ENCODE data around the gene GVQW3. TPM values are rescaled to one million over a fixed set of nuclear protein-coding genes. Genes with fewer than 3 reads are reported as not detected.

The GVQW3 gene
- total and polyA plus RNA-seq, 4 donors = 0.53 to 7.0 (median 1.6) TPM

DNA sequence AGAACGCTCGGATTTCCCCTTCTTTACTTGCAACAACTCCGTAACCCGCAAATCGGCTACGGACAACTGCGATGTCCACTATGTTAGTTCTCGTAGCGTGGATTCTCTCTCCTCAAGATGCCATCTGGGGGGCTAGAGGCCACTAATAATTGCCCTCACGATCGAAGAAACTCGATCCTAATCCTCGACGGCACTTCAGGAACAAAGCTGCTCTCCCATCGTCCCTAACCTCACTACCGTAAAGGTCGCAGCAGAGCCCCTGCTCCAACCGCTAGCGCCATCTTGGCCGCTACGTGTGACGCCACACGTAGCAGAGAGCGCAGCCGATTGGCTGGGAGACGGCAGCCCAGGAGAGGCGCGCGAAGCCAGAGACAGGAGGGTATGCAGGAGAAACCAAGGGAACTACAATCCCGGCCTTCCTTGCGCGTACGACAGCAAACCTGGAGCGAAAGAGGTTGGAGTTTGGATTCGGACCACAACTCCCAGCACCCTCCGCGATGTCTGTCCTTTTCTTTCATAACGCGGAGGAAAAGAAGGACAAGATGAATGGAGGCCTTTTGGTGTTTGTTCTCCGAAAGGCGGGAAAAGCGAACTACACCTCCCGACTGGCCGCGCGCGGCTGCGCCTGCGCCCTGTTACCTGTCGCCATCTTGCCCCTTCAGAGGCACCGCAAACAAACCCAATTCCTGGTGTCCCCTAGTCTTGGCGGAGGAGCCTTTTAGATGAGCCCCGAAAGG is 63.4 kb downstream of the GVQW3 start, which contains the start of gene EMSY:
Gene EMSY (plus strand): TSS at position 635 of the 737 bp plus-strand sequence. CDS start 1,921 bp downstream, outside the sequence.
- Histone ChIP-seq H3K27ac (ENCODE audit: low read depth in 1 of 2, low read length in 1 of 2) (peak within 1 kb of the TSS; percentile 89 to 92), H3K9me3 (ENCODE audit: control insufficient read depth in 4 of 4, insufficient read depth in 3 of 4, low read length in 3 of 4) (no peaks in the 10 kb centered on the region), H3K4me1 (ENCODE audit: control insufficient read depth in 5 of 5, insufficient read depth in 5 of 5, low read length in 5 of 5) (peaks cover 0 to 19% (median 7%) of the 10 kb centered on the region in 5 donors), H3K9ac (ENCODE audit: insufficient read depth in 1 of 2, low read length in 2 of 2) (peak within 1 kb of the TSS; percentile 99 to 100), H3K36me3 (ENCODE audit: control insufficient read depth in 4 of 4, insufficient read depth in 4 of 4, low read length in 4 of 4) (peaks cover 0 to 9% (median 3%) of the 10 kb centered on the region in 4 donors), H3K4me3 (peak within 1 kb of the TSS; percentile 62), H3K27me3 (ENCODE audit: control insufficient read depth in 3 of 3, insufficient read depth in 3 of 3, low read length in 2 of 3) (no peaks in the 10 kb centered on the region)
- WGBS, 2 donors = 0% methylated on average over 53 of the region's 53 CpGs
- ATAC-seq (ENCODE audit: insufficient read depth, low FRiP score) (peak; percentile 98), DNase-seq (peak; percentile 99 to 100 (median 100))
- TF ChIP-seq, protein P1, sequence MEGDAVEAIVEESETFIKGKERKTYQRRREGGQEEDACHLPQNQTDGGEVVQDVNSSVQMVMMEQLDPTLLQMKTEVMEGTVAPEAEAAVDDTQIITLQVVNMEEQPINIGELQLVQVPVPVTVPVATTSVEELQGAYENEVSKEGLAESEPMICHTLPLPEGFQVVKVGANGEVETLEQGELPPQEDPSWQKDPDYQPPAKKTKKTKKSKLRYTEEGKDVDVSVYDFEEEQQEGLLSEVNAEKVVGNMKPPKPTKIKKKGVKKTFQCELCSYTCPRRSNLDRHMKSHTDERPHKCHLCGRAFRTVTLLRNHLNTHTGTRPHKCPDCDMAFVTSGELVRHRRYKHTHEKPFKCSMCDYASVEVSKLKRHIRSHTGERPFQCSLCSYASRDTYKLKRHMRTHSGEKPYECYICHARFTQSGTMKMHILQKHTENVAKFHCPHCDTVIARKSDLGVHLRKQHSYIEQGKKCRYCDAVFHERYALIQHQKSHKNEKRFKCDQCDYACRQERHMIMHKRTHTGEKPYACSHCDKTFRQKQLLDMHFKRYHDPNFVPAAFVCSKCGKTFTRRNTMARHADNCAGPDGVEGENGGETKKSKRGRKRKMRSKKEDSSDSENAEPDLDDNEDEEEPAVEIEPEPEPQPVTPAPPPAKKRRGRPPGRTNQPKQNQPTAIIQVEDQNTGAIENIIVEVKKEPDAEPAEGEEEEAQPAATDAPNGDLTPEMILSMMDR (IDR thresholded peaks at IDR 0.05; ENCODE audit: control extremely low read depth, extremely low read depth) = no peak

DNA sequence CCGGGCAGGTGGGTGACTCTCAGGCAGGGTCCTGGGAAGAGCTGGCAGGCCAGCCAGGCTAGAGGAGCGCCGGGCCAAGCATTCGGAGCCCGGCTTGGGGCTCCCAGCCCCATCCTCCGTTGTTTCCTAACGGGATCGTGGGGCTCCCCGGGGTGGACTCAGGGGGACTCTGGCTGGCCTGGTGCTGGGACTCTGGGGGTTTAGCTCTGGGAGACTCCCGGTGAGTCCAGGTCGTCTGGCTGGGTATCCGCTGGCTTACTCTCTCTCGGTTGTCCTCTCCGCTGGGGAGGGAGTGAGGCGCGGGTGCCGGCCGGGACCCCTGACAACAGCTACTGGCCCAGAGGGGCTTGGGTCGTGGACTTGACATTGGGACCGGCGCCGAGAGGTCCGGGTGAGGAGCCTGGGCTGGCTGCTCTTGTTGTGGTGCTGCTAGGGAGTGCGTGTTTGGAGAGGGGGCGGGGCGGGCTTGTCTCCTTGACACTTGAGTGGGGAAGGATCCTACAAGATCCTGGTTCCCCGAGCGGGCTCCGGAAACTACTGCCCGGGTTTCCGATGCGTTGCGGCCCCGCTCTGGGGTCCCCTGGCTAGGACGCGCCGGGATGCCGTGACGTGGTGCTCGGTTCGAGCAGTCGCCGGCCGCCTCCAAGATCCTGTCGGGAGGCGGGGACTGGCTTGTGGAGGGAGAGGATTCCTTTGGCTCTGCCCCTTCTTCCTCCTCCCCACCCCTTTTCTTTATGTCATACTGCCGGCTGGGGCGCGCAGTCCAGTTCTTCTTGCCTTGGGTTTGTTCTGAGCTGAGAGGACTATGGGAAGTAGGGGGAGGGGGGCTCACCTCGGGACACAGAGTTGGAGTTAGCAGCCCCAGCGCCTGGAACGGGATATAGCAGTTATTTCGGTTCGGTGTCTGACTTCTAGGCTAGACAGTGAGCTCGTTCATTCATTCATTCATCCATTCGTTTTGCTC is 64.3 kb downstream of the GVQW3 start:
- Histone ChIP-seq H3K36me3 (ENCODE audit: control insufficient read depth in 4 of 4, insufficient read depth in 4 of 4, low read length in 4 of 4) (peaks cover 0 to 9% (median 5%) of the 10 kb centered on the region in 4 donors), H3K9ac (ENCODE audit: insufficient read depth in 1 of 2, low read length in 2 of 2) (peak overlapping the region; percentile 94 to 100), H3K27ac (ENCODE audit: low read depth in 1 of 2, low read length in 1 of 2) (peak overlapping the region; percentile 82 to 85), H3K9me3 (ENCODE audit: control insufficient read depth in 4 of 4, insufficient read depth in 3 of 4, low read length in 3 of 4) (no peaks in the 10 kb centered on the region), H3K4me1 (ENCODE audit: control insufficient read depth in 5 of 5, insufficient read depth in 5 of 5, low read length in 5 of 5) (peaks cover under 1 to 19% (median 7%) of the 10 kb centered on the region in 5 donors), H3K4me3 (peak overlapping the region; percentile 62), H3K27me3 (ENCODE audit: control insufficient read depth in 3 of 3, insufficient read depth in 3 of 3, low read length in 2 of 3) (no peaks in the 10 kb centered on the region)
- DNase-seq (peak; percentile 89 to 92 (median 91)), ATAC-seq (ENCODE audit: insufficient read depth, low FRiP score) (peak; percentile 59)
- TF ChIP-seq, protein P1 (IDR thresholded peaks at IDR 0.05; ENCODE audit: control extremely low read depth, extremely low read depth) = no peak
- WGBS, 2 donors = 0% methylated on average over 54 to 56 of the region's 56 CpGs

DNA sequence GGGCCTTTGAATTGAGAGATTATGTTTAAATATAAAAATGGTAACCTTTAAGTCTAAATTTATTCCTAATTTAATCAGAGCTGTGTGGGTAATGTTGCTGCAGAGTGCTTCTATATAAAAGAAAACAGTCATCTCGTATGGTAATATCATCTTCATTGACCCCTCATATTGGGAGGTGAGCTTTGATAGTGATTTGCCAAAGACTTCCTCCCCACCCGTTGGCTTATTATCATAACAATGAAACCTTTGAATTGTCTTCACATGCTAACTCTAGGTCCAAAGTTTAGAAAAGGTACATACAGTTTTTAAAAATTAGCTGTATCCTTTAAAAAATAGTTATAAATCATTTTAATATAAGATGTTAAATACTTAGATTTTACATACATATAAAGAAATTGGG is 67.4 kb downstream of the GVQW3 start:
- H3K4me1 ChIP-seq (ENCODE audit: control insufficient read depth in 5 of 5, insufficient read depth in 5 of 5, low read length in 5 of 5) = peaks cover 1 to 14% (median 7%) of the 10 kb centered on the region in 5 donors
- H3K9ac ChIP-seq (ENCODE audit: insufficient read depth in 1 of 2, low read length in 2 of 2) = no peak overlapping the region
- TF ChIP-seq, protein P1 (IDR thresholded peaks at IDR 0.05; ENCODE audit: control extremely low read depth, extremely low read depth) = no peak
- H3K9me3 ChIP-seq (ENCODE audit: control insufficient read depth in 4 of 4, insufficient read depth in 3 of 4, low read length in 3 of 4) = no peaks in the 10 kb centered on the region
- DNase-seq (no peak), ATAC-seq (ENCODE audit: insufficient read depth, low FRiP score) (no peak)
- H3K36me3 ChIP-seq (ENCODE audit: control insufficient read depth in 4 of 4, insufficient read depth in 4 of 4, low read length in 4 of 4) = peaks cover 1 to 23% (median 10%) of the 10 kb centered on the region in 4 donors
- no peak overlapping the region for H3K4me3 ChIP-seq
- 42 to 69% methylated on average over 2 of the region's 2 CpGs for WGBS, 2 donors
- no peaks in the 10 kb centered on the region for H3K27me3 ChIP-seq (ENCODE audit: control insufficient read depth in 3 of 3, insufficient read depth in 3 of 3, low read length in 2 of 3)
- H3K27ac ChIP-seq (ENCODE audit: low read depth in 1 of 2, low read length in 1 of 2) = no peak overlapping the region

Measured in lung (tissue), 12 donors.